Endothelial cell of umbilical vein (primary cell): ENCODE measurements around the gene XAF1.

Source experiments
- CTCF ChIP-seq, 2 donors: IDR thresholded peaks; 1 replicate in 1 of 2; 2 replicates in 1 of 2; pipeline ENCODE4 v1.5.1; 2011; ENCODE audit warnings: low read length in 2 of 2, mild to moderate bottlenecking in 2 of 2, moderate library complexity in 2 of 2, control low read depth in 1 of 2, inconsistent platforms in 1 of 2, low read depth in 1 of 2; ENCODE audit not compliant: insufficient read depth in 1 of 2; ENCODE audit errors: extremely low read depth in 1 of 2
- EZH2 ChIP-seq: IDR thresholded peaks from 2 replicates; pipeline ENCODE4 v1.6.1; 2012; ENCODE audit warnings: borderline replicate concordance, low read depth, mild to moderate bottlenecking, moderate library complexity, low read length, inconsistent platforms; ENCODE audit not compliant: severe bottlenecking
- FOS ChIP-seq: IDR thresholded peaks from 2 replicates; pipeline ENCODE4 v1.6.1; 2011; ENCODE audit warnings: mild to moderate bottlenecking, low read length, moderate library complexity, borderline replicate concordance; ENCODE audit not compliant: insufficient read depth
- GATA2 ChIP-seq: IDR thresholded peaks from 2 replicates; pipeline ENCODE4 v1.7.0; 2011; ENCODE audit warnings: low read depth, mild to moderate bottlenecking, moderate library complexity, mixed read lengths, low read length; ENCODE audit not compliant: insufficient read length, insufficient read depth
- JUN ChIP-seq: IDR thresholded peaks from 2 replicates; pipeline ENCODE4 v1.6.1; 2011; ENCODE audit warnings: borderline replicate concordance, low read depth; ENCODE audit not compliant: insufficient read length, insufficient read depth
- MYC ChIP-seq: IDR thresholded peaks from one replicate; pipeline ENCODE4 v1.6.1; 2011; ENCODE audit warnings: mild to moderate bottlenecking, low read depth, low read length
- POLR2A ChIP-seq: IDR thresholded peaks from 2 replicates; pipeline ENCODE4 v1.6.1; 2012; ENCODE audit warnings: low read depth, mild to moderate bottlenecking, control low read depth, low read length
- POLR2AphosphoS5 ChIP-seq: IDR thresholded peaks from 2 replicates; pipeline ENCODE4 v1.6.1; 2012; ENCODE audit warnings: low read depth, mild to moderate bottlenecking, control low read depth, low read length, moderate library complexity; ENCODE audit not compliant: insufficient read depth

- TF ChIP-seq CTCF (IDR thresholded peaks at IDR 0.05; ENCODE audit: extremely low read depth in 1 of 2, insufficient read depth in 1 of 2, low read depth in 1 of 2, low read length in 2 of 2) (no peak), POLR2A (no peak), MYC (no peak), EZH2 (no peak), POLR2AphosphoS5 (no peak), JUN (no peak), FOS (no peak), GATA2 (no peak)
These were observed 41.5 kb upstream of the XAF1 start for GRCh38 chr17:6714315-6714874.
